HFFc6 (cell line): ENCODE results near the gene PPP1R2B. TPM values are rescaled to one million over a fixed set of nuclear protein-coding genes. Genes with fewer than 3 reads are reported as not detected.

Experiments
- DNase-seq: peaks from one replicate; pipeline ENCODE4 v3.0.0-alpha.2; 2018
- H3K27ac Mint-ChIP-seq: 2 replicates; pipeline ENCODE4 v1.8.0; 2020; ENCODE audit warnings: mild to moderate bottlenecking, mixed read lengths
- H3K27me3 Mint-ChIP-seq: 2 replicates; pipeline ENCODE4 v1.8.0; 2021; ENCODE audit warnings: mild to moderate bottlenecking, moderate library complexity, mixed read lengths; ENCODE audit not compliant: insufficient read depth
- H3K36me3 Mint-ChIP-seq: 2 replicates; pipeline ENCODE4 v1.8.0; 2021; ENCODE audit warnings: low read depth, mixed read lengths
- H3K4me1 Mint-ChIP-seq: 2 replicates; pipeline ENCODE4 v1.8.0; 2020; ENCODE audit warnings: low read depth, mixed read lengths
- H3K4me3 Mint-ChIP-seq: 2 replicates; pipeline ENCODE4 v1.8.0; 2020; ENCODE audit warnings: mild to moderate bottlenecking, moderate library complexity, mixed read lengths
- H3K9me3 Mint-ChIP-seq: 2 replicates; pipeline ENCODE4 v1.8.0; 2020; ENCODE audit warnings: mild to moderate bottlenecking, mixed read lengths
- CTCF ChIP-seq: fragments of 200-600 bp; sonication (generic); IDR thresholded peaks from 2 replicates; pipeline ENCODE4 v1.5.0; 2021; ENCODE audit warnings: antibody characterized with exemption, mild to moderate bottlenecking
- long read RNA-seq: library from polyadenylated mRNA; unstranded; transcript quantifications from one replicate; pipeline ENCODE4 v2.0.0, GENCODE V29; 2019
- total RNA-seq, 6 experiments: library from RNA; stranded (reverse); fragmentation: NEBNext Ultra II Directional; extraction: Animal tissue kit (Norgen Biotek cat#: 25700); gene quantifications; 2 replicates in 1 of 6; 3 replicates in 5 of 6; pipeline ENCODE4 v1.2.3, GENCODE V29; 2021

PPP1R2B gene
- not detected for total RNA-seq
- long read RNA-seq: 0 reads

DNA sequence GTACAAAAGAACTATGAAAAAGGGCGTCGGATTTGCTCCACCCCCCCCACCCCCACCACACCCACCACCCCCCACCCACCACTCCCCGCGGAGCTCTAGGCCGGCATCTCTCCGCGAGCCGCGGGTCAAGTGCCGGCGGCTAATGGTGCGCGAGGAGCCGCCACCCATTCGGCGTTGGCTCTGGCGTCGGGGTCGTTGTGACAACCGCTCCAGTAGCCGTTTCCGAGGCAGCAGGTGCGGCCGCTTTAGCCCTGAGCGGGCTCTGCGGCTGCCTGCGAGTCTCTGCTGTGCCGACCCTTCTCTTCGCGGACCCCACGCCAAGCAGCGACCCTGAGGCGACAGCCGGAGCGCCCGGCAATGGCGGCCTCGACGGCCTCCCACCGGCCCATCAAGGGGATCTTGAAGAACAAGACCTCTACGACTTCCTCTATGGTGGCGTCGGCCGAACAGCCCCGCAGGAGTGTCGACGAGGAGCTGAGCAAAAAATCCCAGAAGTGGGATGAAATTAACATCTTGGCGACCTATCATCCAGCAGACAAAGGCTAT is at the start of gene PPP1R2B:
TSS of gene PPP1R2B (plus strand) at position 90 of the 546 bp plus-strand sequence. CDS start at position 358, 268 bp downstream.
- TF ChIP-seq CTCF: no peak
- DNase-seq: no peak
- no peaks in the 10 kb centered on the region for H3K36me3 Mint-ChIP-seq

GRCh38 chr5:156800929-156801328 is 49.2 kb upstream of the PPP1R2B start:
- no peak for DNase-seq
- H3K4me3 Mint-ChIP-seq: no peak overlapping the region
- no peaks in the 10 kb centered on the region for H3K4me1 Mint-ChIP-seq
- no peaks in the 10 kb centered on the region for H3K36me3 Mint-ChIP-seq
- no peaks in the 10 kb centered on the region for H3K27me3 Mint-ChIP-seq
- peaks cover 21% of the 10 kb centered on the region for H3K9me3 Mint-ChIP-seq
- TF ChIP-seq CTCF: no peak
- no peak overlapping the region for H3K27ac Mint-ChIP-seq

More for the DNA sequence above, at the start of gene PPP1R2B:
- no peaks in the 10 kb centered on the region for H3K4me1 Mint-ChIP-seq
- H3K27me3 Mint-ChIP-seq: no peaks in the 10 kb centered on the region; the same call in none of the 2 replicates
- no peak within 1 kb of the TSS for H3K4me3 Mint-ChIP-seq
- H3K27ac Mint-ChIP-seq: no peak within 1 kb of the TSS
- H3K9me3 Mint-ChIP-seq: peaks cover 34% of the 10 kb centered on the region

DNA sequence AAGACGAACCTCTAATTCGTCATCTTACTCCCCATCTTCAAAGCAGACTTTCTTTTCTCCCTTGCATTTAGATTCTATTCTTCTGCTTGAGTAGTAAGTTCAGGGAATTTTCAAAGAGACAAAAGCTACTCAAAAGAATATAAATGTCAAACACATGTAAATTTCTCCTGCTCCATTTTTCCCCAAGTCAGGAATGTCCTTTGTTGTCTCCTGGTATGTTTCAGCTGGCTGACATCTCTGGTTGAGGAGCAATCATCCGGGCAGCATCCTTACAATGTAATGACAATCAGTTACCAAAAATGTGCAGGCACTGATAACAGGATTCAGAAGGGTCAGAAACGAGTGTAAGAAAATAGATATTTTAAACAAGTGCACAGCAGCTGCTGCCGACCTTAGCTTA is 47.6 kb upstream of the PPP1R2B start:
- Mint-ChIP-seq H3K4me1 (no peaks in the 10 kb centered on the region), H3K9me3 (peaks cover 20% of the 10 kb centered on the region), H3K27me3 (no peaks in the 10 kb centered on the region), H3K4me3 (no peak overlapping the region), H3K36me3 (no peaks in the 10 kb centered on the region), H3K27ac (no peak overlapping the region)
- TF ChIP-seq CTCF: no peak
- no peak for DNase-seq

- Mint-ChIP-seq H3K9me3 (peaks cover 20% of the 10 kb centered on the region), H3K4me3 (no peak overlapping the region), H3K27me3 (no peaks in the 10 kb centered on the region), H3K27ac (no peak overlapping the region), H3K4me1 (no peaks in the 10 kb centered on the region), H3K36me3 (no peaks in the 10 kb centered on the region)
- DNase-seq: no peak
- TF ChIP-seq CTCF: no peak
Observed at GRCh38 chr5:156803404-156803803, 46.7 kb upstream of the PPP1R2B start.

DNA sequence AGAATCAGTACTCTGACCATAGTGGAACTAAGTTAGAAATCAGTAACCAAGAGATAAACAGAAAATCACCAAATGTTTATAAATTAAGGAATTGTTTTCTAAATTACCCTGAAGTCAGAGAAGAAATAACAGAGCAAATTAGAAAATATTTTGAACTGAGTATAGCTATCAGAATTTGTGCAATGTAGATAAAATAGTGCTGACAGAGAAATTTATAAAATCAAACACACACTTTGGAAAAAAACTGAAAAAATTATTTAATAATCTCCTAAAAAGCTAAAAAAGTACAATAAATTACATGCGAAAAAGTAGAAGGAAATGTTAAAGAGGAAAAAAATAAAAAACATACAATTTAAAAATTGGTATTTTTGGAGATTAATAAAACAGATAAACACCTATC is 37.1 kb upstream of the PPP1R2B start:
- Mint-ChIP-seq H3K9me3 (peaks cover 8% of the 10 kb centered on the region), H3K27ac (no peak overlapping the region), H3K27me3 (no peaks in the 10 kb centered on the region; the same call in 1 of the 2 replicates), H3K4me1 (no peaks in the 10 kb centered on the region), H3K4me3 (no peak overlapping the region), H3K36me3 (no peaks in the 10 kb centered on the region)
- DNase-seq: no peak
- no peak for TF ChIP-seq CTCF
